Transverse colon (tissue), 3 donors: ENCODE results near the gene NUMB.

Experiments
- EP300 ChIP-seq: sonication (generic); formaldehyde crosslinking; IDR thresholded peaks from one replicate; pipeline ENCODE4 v1.6.1; 2017; ENCODE audit warnings: antibody characterized with exemption, low read depth
- POLR2A ChIP-seq: fragments of 450-650 bp; IDR thresholded peaks from one replicate; pipeline ENCODE4 v1.6.1; 2016; ENCODE audit warnings: antibody characterized with exemption, mild to moderate bottlenecking, moderate library complexity
- TF ChIP-seq, protein P1 (sequence below), 5 experiments: fragments of 200-600 bp in 3 of 5; fragments of 450-650 bp in 2 of 5; sonication (generic) in 3 of 5; IDR thresholded peaks; 1 replicate in 2 of 5; 2 replicates in 3 of 5; pipeline ENCODE4 v1.5.1; 2016 to 2017; ENCODE audit warnings: antibody characterized with exemption in 5 of 5, inconsistent platforms in 3 of 5, mild to moderate bottlenecking in 2 of 5, moderate library complexity in 1 of 5

DNA sequence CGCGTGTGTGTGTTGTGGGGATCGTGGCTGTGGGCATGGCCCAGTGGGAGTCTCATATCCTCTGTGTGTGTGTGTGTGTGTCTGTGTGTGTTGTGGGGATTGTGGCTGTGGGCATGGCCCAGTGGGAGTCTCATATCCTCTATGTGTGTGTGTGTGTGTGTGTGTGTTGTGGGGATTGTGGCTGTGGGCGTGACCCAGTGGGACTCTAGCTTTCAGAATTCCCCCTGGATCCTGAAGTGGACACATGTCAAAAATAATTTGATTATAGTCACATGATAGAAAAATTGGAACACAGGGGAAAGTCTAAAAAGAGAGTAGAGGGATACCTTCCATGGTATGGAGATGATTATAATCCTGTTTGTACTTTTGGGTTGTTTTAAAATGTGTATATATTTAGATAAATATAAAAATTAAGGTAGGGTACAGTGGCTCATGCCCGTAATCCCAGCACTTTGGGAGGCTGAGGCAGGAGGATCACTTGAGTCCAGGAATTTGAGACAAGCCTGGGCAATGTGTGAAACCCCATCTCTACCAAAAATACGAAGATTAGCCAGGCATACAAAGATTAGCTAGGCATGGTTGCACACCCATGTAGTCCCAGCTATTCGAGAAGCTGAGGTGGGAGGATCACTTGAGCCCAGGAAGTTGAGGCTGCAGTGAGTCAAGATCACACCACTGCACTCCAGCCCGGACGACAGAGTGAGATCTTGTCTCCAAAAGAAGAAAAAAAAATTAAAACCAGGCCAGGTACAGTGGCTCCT, 210.1 kb downstream of the NUMB start:
- TF ChIP-seq, protein P1, sequence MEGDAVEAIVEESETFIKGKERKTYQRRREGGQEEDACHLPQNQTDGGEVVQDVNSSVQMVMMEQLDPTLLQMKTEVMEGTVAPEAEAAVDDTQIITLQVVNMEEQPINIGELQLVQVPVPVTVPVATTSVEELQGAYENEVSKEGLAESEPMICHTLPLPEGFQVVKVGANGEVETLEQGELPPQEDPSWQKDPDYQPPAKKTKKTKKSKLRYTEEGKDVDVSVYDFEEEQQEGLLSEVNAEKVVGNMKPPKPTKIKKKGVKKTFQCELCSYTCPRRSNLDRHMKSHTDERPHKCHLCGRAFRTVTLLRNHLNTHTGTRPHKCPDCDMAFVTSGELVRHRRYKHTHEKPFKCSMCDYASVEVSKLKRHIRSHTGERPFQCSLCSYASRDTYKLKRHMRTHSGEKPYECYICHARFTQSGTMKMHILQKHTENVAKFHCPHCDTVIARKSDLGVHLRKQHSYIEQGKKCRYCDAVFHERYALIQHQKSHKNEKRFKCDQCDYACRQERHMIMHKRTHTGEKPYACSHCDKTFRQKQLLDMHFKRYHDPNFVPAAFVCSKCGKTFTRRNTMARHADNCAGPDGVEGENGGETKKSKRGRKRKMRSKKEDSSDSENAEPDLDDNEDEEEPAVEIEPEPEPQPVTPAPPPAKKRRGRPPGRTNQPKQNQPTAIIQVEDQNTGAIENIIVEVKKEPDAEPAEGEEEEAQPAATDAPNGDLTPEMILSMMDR (IDR thresholded peaks at IDR 0.05): no peak
- no peak for TF ChIP-seq POLR2A
- no peak for TF ChIP-seq EP300
